HG03457 (cell line): ENCODE measurements around the gene JAM2.
"Not testable (repeated sequence)": the region's sequence is repeated elsewhere in the genome, so short reads cannot be mapped to it uniquely, and the experiment has no call there.

Experiments used
- ATAC-seq: cut with Tn5 transposase; IDR thresholded peaks from one replicate; pipeline ENCODE4 v1.9.1; 2021; ENCODE audit warnings: moderate number of reproducible peaks; ENCODE audit not compliant: unreplicated experiment

JAM2 gene, protein sequence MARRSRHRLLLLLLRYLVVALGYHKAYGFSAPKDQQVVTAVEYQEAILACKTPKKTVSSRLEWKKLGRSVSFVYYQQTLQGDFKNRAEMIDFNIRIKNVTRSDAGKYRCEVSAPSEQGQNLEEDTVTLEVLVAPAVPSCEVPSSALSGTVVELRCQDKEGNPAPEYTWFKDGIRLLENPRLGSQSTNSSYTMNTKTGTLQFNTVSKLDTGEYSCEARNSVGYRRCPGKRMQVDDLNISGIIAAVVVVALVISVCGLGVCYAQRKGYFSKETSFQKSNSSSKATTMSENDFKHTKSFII

DNA sequence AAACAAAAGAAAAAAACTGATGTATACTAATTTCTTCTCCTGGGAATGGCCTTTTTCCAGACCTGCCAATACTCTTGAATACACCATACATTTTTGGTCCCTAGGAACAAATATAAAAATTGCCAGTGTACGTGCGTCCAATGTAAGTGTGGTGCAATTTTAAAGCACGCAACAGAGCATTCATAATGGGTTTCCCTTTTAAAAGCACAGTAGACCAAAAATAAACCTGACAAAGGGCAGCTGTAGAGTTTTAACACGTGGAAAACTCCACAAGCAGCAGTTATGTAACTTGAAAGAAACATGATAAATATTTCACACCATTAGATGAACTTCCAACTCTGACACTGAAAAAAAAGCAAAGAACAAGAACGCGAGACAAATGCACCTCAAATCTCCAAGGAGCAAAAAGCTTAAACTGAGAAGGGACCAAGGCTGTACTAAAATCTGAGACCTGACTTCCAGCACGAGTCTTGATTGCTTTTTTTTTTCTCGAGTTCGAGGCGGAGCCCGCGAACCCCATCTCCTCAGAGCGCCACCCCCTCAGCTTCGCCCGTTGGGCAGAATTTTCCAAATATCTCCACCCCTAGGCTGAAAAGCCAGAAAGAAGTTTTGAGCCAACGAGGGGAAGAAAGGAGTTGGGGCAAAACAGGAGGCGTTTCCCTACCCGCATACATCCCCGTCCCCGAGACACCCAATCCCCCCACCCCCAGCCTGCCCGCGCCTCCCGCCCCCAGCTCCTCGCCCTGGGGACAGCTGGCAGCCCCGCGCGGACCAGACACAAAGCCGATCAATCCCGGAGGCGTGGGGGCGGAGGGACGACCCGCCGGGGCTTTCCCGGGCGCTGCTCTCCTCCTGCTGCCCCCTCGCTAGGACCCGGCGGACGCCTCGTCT is at the start of gene JAM2:
JAM2 (plus strand) TSS at position 599 of the 891 bp plus-strand sequence. CDS start 564 bp downstream, outside the sequence.
- peak; percentile 30 for ATAC-seq

DNA sequence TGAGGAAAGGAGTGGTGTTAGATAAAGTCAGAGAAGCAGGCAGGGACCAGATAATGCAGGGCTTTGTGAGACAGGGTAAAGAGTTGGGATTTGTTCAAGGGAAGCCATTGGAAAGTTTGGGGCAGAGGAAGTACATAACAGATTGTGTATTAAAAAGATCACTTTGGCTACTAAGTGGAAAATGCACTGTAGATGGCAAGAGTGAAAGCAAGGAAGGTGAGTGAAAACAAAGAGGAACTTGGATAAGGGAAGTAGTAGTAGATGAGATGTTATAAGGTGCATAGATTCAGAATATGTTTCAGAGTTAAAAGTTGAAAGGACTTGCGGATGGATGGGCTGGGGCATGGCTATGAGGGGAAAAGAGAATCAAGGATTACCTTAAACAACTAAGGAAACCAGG is 49.2 kb upstream of the JAM2 start:
- ATAC-seq, result no peak

DNA sequence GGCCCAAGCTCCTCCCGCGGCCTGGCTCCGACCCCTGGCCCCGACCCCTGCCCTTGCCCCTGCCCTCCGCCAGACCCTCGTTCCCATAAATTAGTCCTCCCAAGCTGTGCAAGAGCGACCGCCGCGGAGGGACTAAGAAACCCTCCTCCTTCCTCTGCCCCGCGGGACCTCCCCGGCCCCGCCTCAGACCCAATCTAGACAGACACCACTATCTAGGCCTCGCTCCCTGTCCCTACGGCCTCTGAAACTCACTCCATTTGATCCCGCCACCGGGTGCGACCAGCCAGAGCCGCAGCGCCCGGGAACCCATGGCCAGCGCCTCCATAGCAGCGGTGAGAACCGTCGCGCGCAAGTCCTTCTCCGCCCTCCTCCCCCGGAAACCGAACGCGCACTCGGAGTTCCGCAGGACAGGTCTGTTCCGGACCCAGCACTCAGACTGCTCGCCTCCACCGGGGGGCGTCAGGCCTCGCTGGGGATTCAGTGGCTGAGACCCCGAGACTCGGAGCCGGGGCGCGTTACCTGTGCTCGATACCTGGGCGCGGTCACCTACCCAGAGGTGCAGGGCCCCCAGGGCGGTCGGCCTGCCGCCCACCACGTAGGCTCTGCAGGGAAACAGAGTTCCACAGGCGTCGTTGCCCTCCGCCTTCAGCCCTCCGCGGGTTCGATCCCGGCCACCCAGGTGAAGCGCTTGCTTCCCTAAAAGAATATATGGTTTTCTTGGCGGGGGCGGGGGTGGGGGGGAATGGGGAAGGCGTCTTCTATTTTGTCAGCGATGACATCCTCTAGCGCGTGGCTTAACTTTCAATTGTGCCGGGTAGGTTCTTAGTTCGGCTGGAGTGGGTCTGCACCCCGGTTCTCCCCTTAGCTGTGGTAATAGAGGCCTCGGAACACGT is 31.7 kb upstream of the JAM2 start, which contains the start of gene MRPL39:
MRPL39 (minus strand) TSS at position 331 of the 893 bp plus-strand sequence; CDS start at position 325, 6 bp downstream.
- peak; percentile 94 for ATAC-seq

DNA sequence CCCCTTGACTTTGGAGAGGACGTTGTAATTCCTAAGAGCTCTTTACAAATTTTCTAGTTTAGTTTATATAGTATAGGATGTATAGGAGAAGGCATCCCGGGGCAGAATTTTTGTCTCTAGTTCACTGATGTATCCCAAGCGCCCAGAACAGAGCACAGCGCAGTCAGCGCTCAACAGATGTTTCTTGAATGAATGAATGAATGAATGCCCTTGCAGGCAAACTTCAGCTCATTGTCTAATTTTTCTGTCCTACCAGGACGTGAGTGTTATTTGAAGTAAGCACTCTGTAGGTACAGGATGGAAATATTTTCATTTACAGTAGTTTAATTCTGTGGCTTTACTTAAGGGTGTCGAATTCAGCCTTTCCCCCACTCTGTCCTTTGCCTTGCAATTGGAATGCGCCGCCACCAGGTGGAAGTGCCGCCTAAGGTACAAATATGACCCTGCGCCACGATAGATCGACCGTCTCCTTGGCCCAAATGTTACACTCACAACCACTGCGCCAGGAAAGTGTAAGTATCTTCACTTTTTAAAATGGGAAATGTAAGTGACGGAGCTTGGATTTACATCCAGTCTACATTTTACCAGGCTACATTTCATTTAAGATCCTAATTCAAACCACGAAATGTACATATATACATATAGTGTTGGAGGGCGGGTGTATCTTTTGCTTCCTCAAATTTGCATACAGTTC is 30.9 kb upstream of the JAM2 start:
- ATAC-seq, result peak; percentile 73

DNA sequence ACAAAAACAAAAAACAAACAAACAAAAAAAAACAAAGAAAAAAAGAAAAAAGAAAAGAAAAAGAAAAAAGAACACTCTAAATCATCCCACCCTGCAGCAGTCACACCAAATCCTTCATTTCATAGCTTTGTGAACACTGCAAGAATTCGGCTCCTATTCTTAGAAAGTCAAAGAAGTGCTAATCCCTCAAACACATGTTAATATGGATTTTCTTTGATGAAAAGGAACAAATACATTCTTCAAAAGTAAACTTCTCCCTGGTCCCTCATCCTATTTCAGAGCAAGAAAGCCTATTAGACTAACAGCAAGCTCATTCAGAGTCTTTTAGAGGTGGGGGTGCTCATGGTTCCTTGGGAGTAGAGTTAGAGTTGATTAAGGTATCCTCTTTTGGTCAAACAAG is 24.6 kb upstream of the JAM2 start:
- no peak for ATAC-seq

DNA sequence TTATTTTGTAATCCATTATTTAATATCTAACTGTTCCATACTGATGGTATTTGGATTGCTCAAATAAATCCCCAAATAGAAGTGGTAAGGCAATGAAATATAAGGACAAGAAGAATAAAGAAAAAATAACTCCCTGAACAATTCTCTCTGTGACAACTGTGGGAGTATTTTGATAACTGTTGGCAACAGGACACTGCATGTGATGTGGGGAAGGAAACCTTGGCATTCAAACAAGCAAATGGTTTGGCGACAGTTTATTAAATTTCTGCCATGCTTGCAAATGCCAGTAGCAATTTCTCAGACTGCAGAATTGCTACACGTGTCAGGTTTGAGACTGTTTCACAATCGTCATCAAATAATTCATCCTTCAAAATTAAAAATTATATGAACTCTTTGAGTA is 23.2 kb upstream of the JAM2 start:
- no peak for ATAC-seq

DNA sequence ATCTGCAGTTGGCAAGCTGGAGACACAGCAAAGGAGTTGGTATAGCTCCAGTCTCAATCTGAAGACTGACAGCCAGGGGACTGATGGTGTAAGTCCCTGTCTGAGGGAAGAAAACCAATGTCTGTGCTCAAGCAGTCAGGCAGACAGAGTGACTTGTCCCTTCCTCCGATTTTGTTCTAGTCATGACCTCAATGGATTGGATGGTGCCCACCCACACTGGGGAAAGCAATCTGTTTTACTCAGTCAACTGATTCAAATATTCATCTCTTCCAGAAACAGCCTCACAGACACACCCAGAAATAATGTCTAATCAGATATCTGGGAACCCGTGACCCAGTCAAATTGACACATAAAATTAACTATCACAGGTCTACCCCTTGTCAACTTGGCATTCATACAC is 19.9 kb upstream of the JAM2 start:
- no peak for ATAC-seq

DNA sequence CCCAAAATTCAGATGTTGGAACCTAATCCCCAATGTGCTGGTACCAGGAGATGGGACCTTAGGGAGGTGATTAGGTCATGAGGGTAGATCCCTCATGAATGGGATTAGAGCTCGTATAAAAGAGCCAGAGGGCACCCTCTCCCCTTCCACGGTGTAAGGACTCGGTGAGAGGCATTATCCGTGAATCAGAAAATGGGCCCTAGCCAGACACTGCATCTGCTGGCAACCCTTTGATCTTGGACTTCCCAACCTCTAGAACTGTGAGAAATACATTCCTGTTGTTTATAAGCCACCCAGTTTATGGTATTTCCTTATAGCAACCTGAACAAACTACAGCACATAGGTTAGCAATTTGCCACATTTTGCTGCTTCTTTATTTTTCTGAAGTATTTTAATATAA is 14.5 kb upstream of the JAM2 start:
- no peak for ATAC-seq

DNA sequence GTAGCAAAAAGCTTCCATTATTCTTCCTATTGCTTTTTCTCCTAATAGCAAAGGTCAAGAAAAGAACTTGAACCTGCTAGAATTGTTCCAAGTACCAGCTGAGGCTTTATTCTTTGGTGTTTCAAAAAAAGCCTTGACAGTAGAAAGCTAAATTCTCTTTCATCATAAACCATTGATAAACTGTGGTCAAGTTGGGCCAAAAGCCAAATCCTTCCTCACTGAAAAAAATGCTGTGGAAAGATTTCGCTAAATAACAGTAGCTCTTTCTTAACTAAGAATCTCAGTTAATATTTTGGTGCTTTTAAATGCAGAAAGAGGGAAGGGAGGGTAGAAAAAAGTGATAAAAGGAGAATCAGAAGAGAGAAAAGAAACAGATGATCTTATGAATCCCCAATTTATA is 14.0 kb upstream of the JAM2 start:
- ATAC-seq, result no peak

DNA sequence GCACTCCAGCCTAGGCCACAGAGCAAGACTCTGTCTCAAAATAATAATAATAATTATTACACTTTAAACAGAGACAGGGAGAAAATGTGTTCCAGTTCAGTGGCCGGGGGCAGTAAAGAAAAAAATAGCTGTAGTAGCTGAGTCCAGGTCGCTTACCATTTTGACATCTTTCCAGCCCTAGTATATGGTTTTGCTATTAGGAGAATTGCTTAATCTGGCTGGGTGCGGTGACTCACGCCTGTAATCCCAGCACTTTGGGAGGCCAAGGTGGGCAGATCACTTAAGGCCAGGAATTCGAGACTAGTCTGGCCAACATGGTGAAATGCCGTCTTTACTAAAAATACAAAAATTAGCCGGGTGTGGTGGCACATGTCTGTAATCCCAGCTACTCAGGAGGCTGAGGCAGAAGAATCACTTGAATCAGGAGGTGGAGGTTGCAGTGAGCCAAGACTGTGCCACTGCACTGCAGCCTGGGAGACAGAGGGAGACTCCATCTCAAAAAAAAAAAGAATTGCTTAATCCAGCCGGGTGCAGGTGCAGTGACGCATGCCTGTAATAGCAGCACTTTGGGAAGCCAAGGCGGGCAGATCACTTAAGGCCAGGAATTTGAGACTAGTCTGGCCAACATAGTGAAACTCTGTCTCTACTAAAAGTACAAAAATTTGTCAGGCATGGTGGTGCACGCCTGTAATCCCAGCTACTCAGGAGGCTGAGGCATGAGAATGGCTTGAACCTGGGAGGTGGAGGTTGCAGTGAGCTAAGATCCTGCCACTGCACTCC is 13.1 kb upstream of the JAM2 start:
- not testable (repeated sequence) for ATAC-seq

DNA sequence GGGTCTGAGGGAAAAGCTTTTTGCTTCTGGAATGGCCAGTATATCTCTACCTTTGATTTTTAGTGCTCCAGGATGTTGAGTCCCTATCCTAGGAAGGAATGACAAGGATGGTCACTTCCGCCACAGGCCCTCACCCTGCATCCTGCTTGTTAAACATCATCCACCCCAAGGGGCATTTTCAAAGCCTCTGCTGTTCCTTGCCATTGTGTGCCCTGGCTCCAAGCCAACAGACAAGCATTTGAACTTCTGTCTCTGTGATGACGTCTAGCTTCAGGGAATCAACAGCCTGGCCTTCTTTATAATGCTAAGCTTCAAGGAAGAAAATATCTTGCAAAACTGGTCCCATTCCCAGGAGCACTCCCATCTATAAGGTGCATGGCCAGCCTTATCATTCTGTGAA is 12.3 kb upstream of the JAM2 start:
- no peak for ATAC-seq

DNA sequence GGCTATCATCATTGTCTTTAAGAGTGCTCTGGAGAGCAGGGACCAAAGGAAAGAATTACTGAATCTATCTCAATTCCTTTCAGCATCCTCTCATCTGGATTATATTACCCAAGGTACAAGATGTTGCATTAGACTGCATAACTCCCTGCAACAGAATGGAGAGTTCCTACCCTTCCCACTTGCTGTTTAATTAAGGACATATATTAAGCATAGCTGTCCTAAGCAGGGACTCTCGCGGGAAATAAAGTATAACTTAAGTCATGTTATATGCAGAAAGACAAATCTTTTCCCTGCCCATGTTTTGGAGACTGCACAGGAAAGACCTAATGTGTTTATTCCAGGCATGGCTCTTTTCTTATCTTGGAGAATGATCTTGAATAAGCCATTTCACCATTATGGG is 6.8 kb upstream of the JAM2 start:
- no peak for ATAC-seq

DNA sequence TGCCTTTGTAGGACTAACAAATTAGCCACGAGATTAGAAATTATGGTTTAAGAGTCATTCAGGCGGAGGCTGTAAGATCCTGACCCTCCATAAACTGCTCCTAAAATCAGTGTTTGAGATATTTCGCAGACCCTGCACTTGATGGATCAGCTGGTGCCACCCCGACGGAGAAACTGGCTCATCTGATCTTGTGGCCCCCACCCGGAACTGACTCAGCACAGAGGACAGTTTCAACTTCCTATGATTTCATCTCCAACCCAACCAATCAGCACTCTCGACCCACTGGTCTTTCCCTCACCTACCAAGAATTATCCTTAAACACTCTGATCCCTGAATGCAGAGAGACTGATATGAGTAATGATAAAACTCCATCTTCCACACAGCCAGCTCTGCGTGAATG is 3.7 kb upstream of the JAM2 start:
- no peak for ATAC-seq

DNA sequence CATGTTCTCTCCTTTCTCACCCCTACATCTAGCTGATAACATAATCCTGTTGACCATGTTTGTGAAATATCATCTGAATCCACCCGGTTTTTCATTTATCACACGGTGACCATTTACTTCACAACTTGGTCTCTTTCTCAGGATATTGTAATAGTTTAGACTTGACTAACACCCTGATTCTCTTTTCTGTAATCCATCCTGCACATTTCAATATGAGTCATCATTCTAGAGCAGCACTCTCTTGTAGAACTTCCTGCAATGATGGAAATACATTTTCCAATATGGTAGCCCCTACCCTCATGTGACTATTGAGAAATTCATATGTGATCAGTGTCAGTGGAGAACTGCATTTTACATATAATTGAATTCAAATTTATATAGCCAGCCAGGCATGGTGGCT is 2.3 kb upstream of the JAM2 start:
- no peak for ATAC-seq

DNA sequence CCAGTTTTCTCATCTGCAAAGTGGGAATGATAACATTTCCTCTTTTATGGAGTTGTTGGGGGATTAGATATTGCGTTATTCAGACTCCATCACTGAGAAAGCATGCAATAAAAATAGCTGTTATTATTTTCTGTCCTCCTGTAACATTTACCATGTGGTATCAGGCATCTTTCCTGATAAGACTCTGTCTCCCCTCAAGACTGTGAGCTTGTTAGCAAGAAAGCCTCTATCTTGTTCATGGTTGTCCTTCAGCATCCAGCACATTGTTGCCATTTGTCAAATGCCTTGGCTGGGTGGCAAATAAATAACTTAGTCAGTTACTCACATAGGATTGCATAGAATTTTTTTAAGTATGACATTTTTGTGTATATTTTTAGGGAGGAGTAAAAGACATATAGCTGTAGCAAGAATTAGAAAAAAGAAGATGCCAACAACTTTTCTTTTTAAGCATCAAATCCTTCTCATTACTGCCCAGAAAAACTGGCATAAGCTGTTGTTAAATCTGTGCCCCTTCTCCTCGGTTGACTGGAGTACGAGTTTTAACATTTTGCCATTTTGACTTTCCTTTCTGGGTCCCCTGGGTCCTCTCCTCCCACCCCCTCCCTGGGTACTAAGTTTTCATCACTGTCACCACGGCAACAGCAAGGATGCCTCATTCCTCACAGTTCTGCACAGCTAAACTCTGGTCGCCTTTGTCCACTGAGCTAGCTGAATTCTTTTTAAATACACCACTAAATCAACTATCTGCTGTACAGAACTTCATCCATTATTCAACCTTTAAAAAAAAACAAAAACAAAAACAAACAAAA is 1.0 kb upstream of the JAM2 start:
- ATAC-seq, result no peak

DNA sequence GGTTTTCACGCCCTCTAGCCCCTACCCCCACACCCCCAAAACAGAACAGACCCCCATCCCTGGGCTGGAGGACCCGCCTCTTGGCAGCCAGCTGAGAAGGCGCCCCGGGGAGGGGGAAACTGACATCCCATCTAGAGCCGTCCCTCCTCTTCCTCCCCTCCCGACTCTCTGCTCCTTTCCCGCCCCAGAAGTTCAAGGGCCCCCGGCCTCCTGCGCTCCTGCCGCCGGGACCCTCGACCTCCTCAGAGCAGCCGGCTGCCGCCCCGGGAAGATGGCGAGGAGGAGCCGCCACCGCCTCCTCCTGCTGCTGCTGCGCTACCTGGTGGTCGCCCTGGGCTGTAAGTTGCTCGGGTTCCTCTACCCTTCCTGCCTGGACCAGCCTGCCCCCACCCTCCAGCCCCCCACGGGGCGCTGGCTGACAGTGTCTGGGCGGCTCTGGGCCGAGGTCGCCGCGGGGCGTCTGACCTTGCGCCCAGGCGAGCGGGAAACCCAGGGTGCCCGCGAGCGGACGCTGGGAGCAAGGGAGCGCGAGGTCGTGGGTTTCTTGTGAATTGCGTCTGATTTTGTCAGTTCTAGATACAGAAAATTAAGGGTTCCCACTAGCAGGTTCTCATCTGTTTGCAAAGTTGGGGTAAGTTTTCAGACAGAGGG is 618 bp downstream of the JAM2 start:
- peak; percentile 64 for ATAC-seq

DNA sequence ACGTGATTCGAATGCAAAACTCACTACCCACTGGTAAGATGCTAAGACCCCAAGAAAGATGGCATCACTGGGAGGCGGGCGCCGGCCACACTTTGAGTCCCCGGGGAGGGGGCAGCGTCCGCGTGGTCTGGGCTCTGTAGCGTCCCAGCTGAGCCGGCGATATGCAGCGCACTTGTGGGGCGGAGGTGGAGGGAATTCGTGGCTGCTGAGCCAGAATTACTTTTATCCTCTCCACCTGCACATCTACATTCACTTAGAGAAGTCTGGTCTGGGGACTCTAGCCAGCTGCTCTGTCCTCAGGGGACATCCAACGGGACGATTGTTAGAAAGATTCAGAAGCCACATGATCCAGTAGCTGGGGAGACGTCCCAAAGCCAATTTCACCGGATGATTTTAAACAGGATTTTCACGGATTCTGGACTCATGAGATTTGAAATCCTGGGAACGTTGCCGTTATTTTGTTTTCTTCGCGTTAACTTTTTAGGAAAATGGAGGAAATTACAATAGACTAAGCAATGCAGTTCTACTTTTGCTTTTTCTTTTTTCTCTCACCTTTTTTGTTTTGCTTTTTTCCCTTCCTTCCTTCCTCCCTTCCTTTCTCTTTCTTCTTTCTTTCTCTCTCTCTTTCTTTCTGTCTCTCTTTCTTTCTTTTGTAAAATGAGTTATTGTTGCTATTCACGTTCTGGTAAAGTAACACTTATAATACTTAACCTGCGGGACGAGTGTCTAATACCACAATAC is 1.3 kb downstream of the JAM2 start:
- ATAC-seq, result no peak

DNA sequence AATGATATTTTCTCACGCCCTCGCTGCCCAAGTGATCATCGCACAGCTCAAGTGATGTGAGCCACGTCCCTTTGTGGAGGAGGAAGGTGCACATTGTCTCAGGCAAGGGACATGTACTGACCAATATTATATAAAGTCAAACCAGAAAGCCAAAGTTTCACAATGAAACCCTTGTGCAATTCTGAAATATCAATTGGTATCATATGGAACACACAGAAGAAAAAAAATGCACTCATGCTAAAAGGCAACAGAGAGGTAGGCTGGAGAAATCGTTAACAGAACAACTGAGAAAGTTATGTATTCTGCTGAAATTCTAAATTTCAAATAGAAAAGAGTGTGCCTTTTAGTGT is 1.9 kb downstream of the JAM2 start:
- ATAC-seq, result no peak
